ENCODE data around the gene PRRG2. TPM values are rescaled to one million over a fixed set of nuclear protein-coding genes. Genes with fewer than 3 reads are reported as not detected.

PRRG2 gene
- total and polyA plus RNA-seq, 2 donors, result 2.2 to 5.5 TPM

DNA sequence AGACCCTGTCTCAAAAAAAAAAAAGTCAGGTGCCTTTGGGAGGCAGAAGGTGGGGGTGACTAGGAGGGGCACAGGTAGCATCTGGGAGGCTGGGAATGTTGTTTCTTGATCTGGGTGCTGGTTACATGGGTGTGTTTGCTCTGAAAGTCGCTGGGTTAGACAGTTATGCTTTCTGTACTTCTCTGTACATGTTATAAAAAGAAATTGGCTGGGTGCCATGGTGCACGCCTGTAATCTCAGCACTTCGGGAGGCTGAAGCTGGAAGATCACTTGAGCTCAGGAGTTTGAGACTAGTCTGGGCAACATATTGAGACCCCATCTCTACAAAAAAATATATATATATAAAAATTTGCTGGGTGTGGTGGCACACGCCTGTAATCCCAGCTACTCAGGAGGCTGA lies 15.9 kb upstream of the PRRG2 start:
- Histone ChIP-seq H3K27me3 (ENCODE audit: control insufficient read depth in 2 of 2, insufficient read depth in 1 of 2, low read length in 1 of 2) (no peaks in the 10 kb centered on the region), H3K4me3 (ENCODE audit: low read length in 2 of 2) (no peak overlapping the region), H3K9me3 (ENCODE audit: control insufficient read depth in 2 of 2, insufficient read depth in 1 of 2, low read length in 1 of 2) (no peaks in the 10 kb centered on the region), H3K27ac (ENCODE audit: low read depth in 1 of 2, low read length in 1 of 2) (peak overlapping the region in 1 of 2 donors; percentile 60), H3K4me1 (ENCODE audit: control insufficient read depth in 2 of 2, insufficient read depth in 2 of 2, low read length in 2 of 2) (peaks cover 28 to 84% of the 10 kb centered on the region in 2 donors), H3K36me3 (ENCODE audit: control insufficient read depth in 2 of 2, insufficient read depth in 2 of 2, low read length in 1 of 2) (peaks cover 3 to 9% of the 10 kb centered on the region in 2 donors)
- 75% methylated on average over 4 of the region's 4 CpGs for WGBS
- no peak for DNase-seq (ENCODE audit: low read depth in 6 of 9, low spot score in 9 of 9)

DNA sequence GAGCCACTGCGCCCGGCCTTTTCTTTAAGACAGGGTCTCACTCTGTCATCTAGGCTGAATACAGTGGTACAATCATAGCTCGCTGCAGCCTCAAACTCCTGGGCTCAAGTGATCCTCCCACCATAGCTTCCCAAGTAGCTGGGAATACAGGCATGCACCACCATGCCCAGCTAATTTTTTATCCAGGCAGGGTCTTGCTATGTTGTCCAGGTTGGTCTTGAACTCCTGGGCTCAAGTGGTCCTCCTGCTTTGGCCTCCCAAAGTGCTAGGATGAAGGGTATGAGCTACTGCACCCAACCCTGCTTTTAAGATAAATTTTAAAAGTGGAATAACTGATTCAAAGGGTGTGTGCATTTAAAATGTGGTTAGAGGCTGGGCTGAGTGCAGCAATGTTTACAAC lies 14.8 kb upstream of the PRRG2 start:
- peaks cover 0 to under 1% of the 10 kb centered on the region in 2 donors for H3K9me3 ChIP-seq (ENCODE audit: control insufficient read depth in 2 of 2, insufficient read depth in 1 of 2, low read length in 1 of 2)
- H3K4me1 ChIP-seq (ENCODE audit: control insufficient read depth in 2 of 2, insufficient read depth in 2 of 2, low read length in 2 of 2), result peaks cover 26 to 84% of the 10 kb centered on the region in 2 donors
- WGBS, result over 99% methylated on average over 3 of the region's 3 CpGs
- no peak overlapping the region for H3K4me3 ChIP-seq (ENCODE audit: low read length in 2 of 2)
- no peaks in the 10 kb centered on the region for H3K27me3 ChIP-seq (ENCODE audit: control insufficient read depth in 2 of 2, insufficient read depth in 1 of 2, low read length in 1 of 2)
- DNase-seq (ENCODE audit: low read depth in 6 of 9, low spot score in 9 of 9), result no peak
- H3K27ac ChIP-seq (ENCODE audit: low read depth in 1 of 2, low read length in 1 of 2), result peak overlapping the region in 1 of 2 donors; percentile 52
- peaks cover 0 to 6% of the 10 kb centered on the region in 2 donors for H3K36me3 ChIP-seq (ENCODE audit: control insufficient read depth in 2 of 2, insufficient read depth in 2 of 2, low read length in 1 of 2)

DNA sequence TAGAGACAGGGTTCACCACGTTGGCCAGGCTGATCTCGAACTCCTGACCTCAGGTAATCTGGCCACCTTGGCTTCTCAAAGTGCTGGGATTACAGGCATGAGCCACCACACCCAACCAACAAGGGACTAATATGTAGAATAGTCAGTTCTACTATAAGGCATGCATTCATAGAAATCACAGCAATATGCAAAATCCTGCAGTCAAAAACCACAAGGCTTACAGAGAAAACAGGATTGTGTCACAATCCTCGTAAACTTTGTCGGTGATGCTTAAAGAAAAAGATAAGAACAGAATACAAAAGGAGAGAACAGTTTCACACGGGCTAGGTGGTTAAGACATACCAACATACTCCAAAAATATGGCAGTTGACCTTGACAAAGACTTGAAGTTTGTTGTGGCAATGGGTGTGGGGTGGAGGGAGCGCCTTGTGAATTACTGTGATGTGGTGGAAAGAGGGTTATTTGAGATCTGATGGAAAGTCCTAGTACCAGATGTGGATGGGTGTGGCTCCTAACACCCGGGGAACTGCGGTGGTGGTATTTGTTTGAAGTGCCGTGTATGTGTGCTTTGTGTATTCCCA lies 13.2 kb upstream of the PRRG2 start:
- Histone ChIP-seq H3K4me1 (ENCODE audit: control insufficient read depth in 2 of 2, insufficient read depth in 2 of 2, low read length in 2 of 2) (peaks cover 29 to 73% of the 10 kb centered on the region in 2 donors), H3K9me3 (ENCODE audit: control insufficient read depth in 2 of 2, insufficient read depth in 1 of 2, low read length in 1 of 2) (peaks cover 0 to 3% of the 10 kb centered on the region in 2 donors), H3K36me3 (ENCODE audit: control insufficient read depth in 2 of 2, insufficient read depth in 2 of 2, low read length in 1 of 2) (peaks cover 0 to 6% of the 10 kb centered on the region in 2 donors), H3K4me3 (ENCODE audit: low read length in 2 of 2) (no peak overlapping the region), H3K27ac (ENCODE audit: low read depth in 1 of 2, low read length in 1 of 2) (peak overlapping the region; percentile 73 to 87), H3K27me3 (ENCODE audit: control insufficient read depth in 2 of 2, insufficient read depth in 1 of 2, low read length in 1 of 2) (no peaks in the 10 kb centered on the region)
- DNase-seq (ENCODE audit: low read depth in 6 of 9, low spot score in 9 of 9), result peak in 7 of 9 donors; percentile 63 to 92 (median 79)
- 21% methylated on average over 9 of the region's 9 CpGs for WGBS

DNA sequence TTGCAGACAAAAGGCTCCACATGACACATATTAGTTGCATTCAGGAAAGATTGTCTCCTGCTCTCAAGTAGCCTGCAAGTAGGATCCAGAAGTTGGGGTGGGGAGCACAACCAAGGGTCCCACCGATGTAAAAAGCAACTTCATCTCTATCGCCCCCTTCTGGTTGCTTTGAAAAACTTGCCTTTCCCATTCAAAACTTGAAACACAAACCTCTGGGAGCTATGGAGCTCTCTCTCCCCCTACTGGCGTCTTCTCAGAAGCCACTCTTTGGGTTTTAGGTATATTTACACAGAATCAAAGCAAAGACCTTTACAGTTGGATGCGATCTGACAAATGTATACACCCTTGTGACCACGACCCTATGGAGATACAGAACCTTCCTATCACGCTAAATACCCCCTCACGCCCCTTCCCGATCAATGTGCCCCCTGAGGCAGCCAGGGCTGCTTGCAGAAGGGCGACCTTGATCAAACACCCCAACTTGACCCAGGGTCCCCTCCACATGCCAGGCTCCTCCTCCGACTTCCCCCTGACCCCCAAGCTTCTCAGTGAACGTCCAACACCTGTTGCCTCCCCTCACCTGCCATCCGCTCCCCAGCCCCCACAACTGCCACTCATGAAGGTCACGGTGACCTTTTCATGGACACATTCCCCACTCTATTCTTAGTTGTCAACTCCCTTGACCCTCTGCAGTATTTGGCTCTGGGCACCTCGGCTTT lies 10.8 kb upstream of the PRRG2 start:
- WGBS, result 48% methylated on average over 14 of the region's 14 CpGs
- peak in 8 of 9 donors; percentile 67 to 94 (median 92) for DNase-seq (ENCODE audit: low read depth in 6 of 9, low spot score in 9 of 9)

DNA sequence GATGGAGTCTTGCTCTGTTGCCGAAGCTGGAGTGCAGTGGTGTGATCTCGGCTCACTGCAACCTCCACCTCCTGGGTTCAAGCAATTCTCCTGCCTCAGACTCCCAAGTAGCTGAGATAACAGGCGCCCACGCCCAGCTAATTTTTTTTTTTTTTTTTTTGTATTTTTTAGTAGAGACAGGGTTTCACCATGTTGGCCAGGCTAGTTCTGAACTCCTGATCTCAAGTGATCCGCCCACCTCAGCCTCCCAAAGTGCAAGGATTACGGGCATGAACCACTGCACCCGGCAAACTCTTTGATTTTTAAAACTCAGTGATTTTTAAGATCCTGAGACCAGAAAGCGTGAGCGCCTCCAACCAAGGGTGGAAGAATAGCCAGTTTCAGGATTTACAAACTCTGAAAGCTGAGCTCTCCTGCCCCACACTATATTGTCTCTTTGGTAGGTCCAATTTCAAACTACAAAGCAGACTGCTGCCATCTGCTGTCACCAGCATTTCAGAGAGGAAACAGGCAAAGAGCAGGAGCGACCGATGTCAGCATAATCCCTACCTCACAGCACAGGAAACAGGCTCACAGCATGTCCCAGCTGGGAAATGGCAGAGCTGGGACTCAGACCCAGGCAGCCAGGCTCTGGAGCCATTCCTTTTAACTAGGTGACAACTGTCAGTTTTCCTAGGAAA lies 10.0 kb upstream of the PRRG2 start:
- Histone ChIP-seq H3K4me1 (ENCODE audit: control insufficient read depth in 2 of 2, insufficient read depth in 2 of 2, low read length in 2 of 2) (peaks cover 26 to 54% of the 10 kb centered on the region in 2 donors), H3K27ac (ENCODE audit: low read depth in 1 of 2, low read length in 1 of 2) (peak overlapping the region; percentile 20 to 52), H3K27me3 (ENCODE audit: control insufficient read depth in 2 of 2, insufficient read depth in 1 of 2, low read length in 1 of 2) (no peaks in the 10 kb centered on the region), H3K9me3 (ENCODE audit: control insufficient read depth in 2 of 2, insufficient read depth in 1 of 2, low read length in 1 of 2) (peaks cover 0 to 3% of the 10 kb centered on the region in 2 donors), H3K36me3 (ENCODE audit: control insufficient read depth in 2 of 2, insufficient read depth in 2 of 2, low read length in 1 of 2) (peaks cover 14 to 26% of the 10 kb centered on the region in 2 donors), H3K4me3 (ENCODE audit: low read length in 2 of 2) (no peak overlapping the region)
- WGBS, result 78% methylated on average over 11 of the region's 11 CpGs
- peak in 3 of 9 donors; percentile 50 to 78 (median 59) for DNase-seq (ENCODE audit: low read depth in 6 of 9, low spot score in 9 of 9)

More for the DNA sequence above, 10.8 kb upstream of the PRRG2 start:
- no peaks in the 10 kb centered on the region for H3K27me3 ChIP-seq (ENCODE audit: control insufficient read depth in 2 of 2, insufficient read depth in 1 of 2, low read length in 1 of 2)
- no peak overlapping the region for H3K27ac ChIP-seq (ENCODE audit: low read depth in 1 of 2, low read length in 1 of 2)
- H3K4me1 ChIP-seq (ENCODE audit: control insufficient read depth in 2 of 2, insufficient read depth in 2 of 2, low read length in 2 of 2), result peaks cover 26 to 58% of the 10 kb centered on the region in 2 donors
- H3K36me3 ChIP-seq (ENCODE audit: control insufficient read depth in 2 of 2, insufficient read depth in 2 of 2, low read length in 1 of 2), result peaks cover 8 to 20% of the 10 kb centered on the region in 2 donors
- H3K9me3 ChIP-seq (ENCODE audit: control insufficient read depth in 2 of 2, insufficient read depth in 1 of 2, low read length in 1 of 2), result peaks cover 0 to 3% of the 10 kb centered on the region in 2 donors
- no peak overlapping the region for H3K4me3 ChIP-seq (ENCODE audit: low read length in 2 of 2)

DNA sequence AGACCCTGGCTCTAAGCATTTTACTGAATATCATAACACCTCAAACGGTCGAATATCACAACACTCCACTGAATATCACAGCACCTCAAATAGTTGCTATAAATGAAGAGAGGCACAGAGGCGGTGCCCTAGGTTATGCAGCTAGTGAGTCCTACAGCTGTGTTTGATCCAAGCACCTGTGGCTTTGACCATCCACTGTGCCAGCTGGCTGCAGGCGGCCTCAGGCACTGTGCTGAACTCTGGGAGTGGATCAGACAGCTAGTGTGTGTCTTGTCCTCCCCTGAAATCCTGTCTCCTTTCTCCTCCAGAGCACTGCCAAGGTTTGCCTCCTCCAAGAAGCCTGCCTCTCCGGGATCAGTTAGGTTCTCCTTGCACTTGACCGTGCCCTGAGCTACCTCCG lies 8.1 kb upstream of the PRRG2 start:
- Histone ChIP-seq H3K27ac (ENCODE audit: low read depth in 1 of 2, low read length in 1 of 2) (no peak overlapping the region), H3K27me3 (ENCODE audit: control insufficient read depth in 2 of 2, insufficient read depth in 1 of 2, low read length in 1 of 2) (no peaks in the 10 kb centered on the region), H3K9me3 (ENCODE audit: control insufficient read depth in 2 of 2, insufficient read depth in 1 of 2, low read length in 1 of 2) (peaks cover 0 to 3% of the 10 kb centered on the region in 2 donors), H3K36me3 (ENCODE audit: control insufficient read depth in 2 of 2, insufficient read depth in 2 of 2, low read length in 1 of 2) (peaks cover 18 to 29% of the 10 kb centered on the region in 2 donors), H3K4me3 (ENCODE audit: low read length in 2 of 2) (no peak overlapping the region), H3K4me1 (ENCODE audit: control insufficient read depth in 2 of 2, insufficient read depth in 2 of 2, low read length in 2 of 2) (peaks cover 14 to 41% of the 10 kb centered on the region in 2 donors)
- WGBS, result 99% methylated on average over 7 of the region's 7 CpGs
- no peak for DNase-seq (ENCODE audit: low read depth in 6 of 9, low spot score in 9 of 9)

DNA sequence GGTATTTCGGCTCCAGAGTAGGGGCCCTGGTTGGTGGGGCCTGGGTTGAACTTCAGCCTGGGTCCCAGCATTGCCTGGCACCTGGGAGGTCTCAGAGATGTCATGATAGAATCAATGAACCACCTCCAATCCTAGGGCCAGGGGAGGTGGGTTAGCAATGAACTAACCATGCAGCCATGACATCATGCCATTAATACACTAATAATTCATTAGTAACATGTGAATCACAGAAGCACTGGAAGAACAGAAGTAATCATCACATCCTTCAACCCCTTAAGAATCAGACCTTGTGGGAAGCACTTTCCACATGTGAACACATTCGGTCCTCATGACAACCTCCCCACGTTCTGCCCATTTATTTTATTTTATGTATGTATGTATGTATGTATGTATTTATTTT lies 7.7 kb upstream of the PRRG2 start:
- H3K9me3 ChIP-seq (ENCODE audit: control insufficient read depth in 2 of 2, insufficient read depth in 1 of 2, low read length in 1 of 2), result peaks cover 0 to 3% of the 10 kb centered on the region in 2 donors
- peaks cover 10 to 37% of the 10 kb centered on the region in 2 donors for H3K4me1 ChIP-seq (ENCODE audit: control insufficient read depth in 2 of 2, insufficient read depth in 2 of 2, low read length in 2 of 2)
- no peak for DNase-seq (ENCODE audit: low read depth in 6 of 9, low spot score in 9 of 9)
- peaks cover 18 to 29% of the 10 kb centered on the region in 2 donors for H3K36me3 ChIP-seq (ENCODE audit: control insufficient read depth in 2 of 2, insufficient read depth in 2 of 2, low read length in 1 of 2)
- H3K27ac ChIP-seq (ENCODE audit: low read depth in 1 of 2, low read length in 1 of 2), result no peak overlapping the region
- H3K27me3 ChIP-seq (ENCODE audit: control insufficient read depth in 2 of 2, insufficient read depth in 1 of 2, low read length in 1 of 2), result no peaks in the 10 kb centered on the region
- no peak overlapping the region for H3K4me3 ChIP-seq (ENCODE audit: low read length in 2 of 2)
- 95% methylated on average over 3 of the region's 3 CpGs for WGBS

DNA sequence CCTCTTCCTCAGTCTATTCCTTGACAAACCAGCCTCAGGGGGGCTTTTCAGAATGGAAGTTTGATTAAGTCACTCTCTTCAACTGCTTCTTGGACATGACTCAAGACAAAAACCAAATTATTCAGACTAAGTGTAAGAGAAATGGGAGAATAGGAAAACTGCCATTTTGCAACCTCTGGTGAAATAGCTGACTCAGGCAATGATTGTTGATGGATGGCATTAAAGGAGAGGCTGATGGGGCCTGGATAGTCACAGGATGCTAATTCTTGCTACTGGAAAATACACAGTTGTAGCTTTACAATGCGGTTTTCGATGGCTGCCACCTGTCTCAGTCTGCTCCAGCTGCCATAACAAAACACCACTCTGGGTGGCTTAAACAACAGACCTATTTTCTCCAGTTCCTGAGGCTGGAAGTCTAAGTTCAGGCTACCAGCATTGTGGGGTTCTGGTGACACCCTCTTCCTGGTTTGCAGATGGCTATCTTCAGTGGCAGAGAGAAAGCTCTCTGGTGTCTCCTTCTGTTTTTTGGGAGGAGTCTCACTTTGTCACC lies 6.8 kb upstream of the PRRG2 start:
- H3K4me1 ChIP-seq (ENCODE audit: control insufficient read depth in 2 of 2, insufficient read depth in 2 of 2, low read length in 2 of 2), result peaks cover 14 to 31% of the 10 kb centered on the region in 2 donors
- no peak overlapping the region for H3K27ac ChIP-seq (ENCODE audit: low read depth in 1 of 2, low read length in 1 of 2)
- whole genome bisulfite sequencing, result 97% methylated on average over 2 of the region's 2 CpGs
- H3K36me3 ChIP-seq (ENCODE audit: control insufficient read depth in 2 of 2, insufficient read depth in 2 of 2, low read length in 1 of 2), result peaks cover 18 to 29% of the 10 kb centered on the region in 2 donors
- no peak overlapping the region for H3K4me3 ChIP-seq (ENCODE audit: low read length in 2 of 2)
- no peak for DNase-seq (ENCODE audit: low read depth in 6 of 9, low spot score in 9 of 9)
- peaks cover 0 to 3% of the 10 kb centered on the region in 2 donors for H3K9me3 ChIP-seq (ENCODE audit: control insufficient read depth in 2 of 2, insufficient read depth in 1 of 2, low read length in 1 of 2)
- no peaks in the 10 kb centered on the region for H3K27me3 ChIP-seq (ENCODE audit: control insufficient read depth in 2 of 2, insufficient read depth in 1 of 2, low read length in 1 of 2)
